ENCODE results near the gene UNC45B.
"Not testable (repeated sequence)": the region's sequence is repeated elsewhere in the genome, so short reads cannot be mapped to it uniquely, and the experiment has no call there.

The UNC45B gene

GRCh38 chr17:35172321-35172720, 24.7 kb downstream of the UNC45B start:
- not testable (repeated sequence) for DNase-seq (ENCODE audit: low spot score)

GRCh38 chr17:35174835-35175334, 27.3 kb downstream of the UNC45B start:
- no peak for DNase-seq (ENCODE audit: low spot score)

- DNase-seq (ENCODE audit: low spot score): no peak
Measured at GRCh38 chr17:35175638-35176415, 28.2 kb downstream of the UNC45B start.

GRCh38 chr17:35176897-35177296, 29.3 kb downstream of the UNC45B start:
- no peak for DNase-seq (ENCODE audit: low spot score)

- DNase-seq (ENCODE audit: low spot score): not testable (repeated sequence)
Measured at GRCh38 chr17:35179379-35179778, 31.8 kb downstream of the UNC45B start.

- DNase-seq (ENCODE audit: low spot score): no peak
Measured at GRCh38 chr17:35183332-35183731, 35.7 kb downstream of the UNC45B start.

GRCh38 chr17:35184274-35184673, 36.7 kb downstream of the UNC45B start:
- no peak for DNase-seq (ENCODE audit: low spot score)

GRCh38 chr17:35185849-35186248, 38.2 kb downstream of the UNC45B start:
- DNase-seq (ENCODE audit: low spot score): no peak

GRCh38 chr17:35187481-35187880, 39.9 kb downstream of the UNC45B start:
- no peak for DNase-seq (ENCODE audit: low spot score)

GRCh38 chr17:35188111-35188510, 40.5 kb downstream of the UNC45B start:
- DNase-seq (ENCODE audit: low spot score): no peak

- DNase-seq (ENCODE audit: low spot score): peak; percentile 59
Measured at GRCh38 chr17:35189291-35189690, 41.7 kb downstream of the UNC45B start.

- DNase-seq (ENCODE audit: low spot score): no peak
Measured at GRCh38 chr17:35191001-35191695, 43.5 kb downstream of the UNC45B start.

GRCh38 chr17:35192708-35193107, 45.1 kb downstream of the UNC45B start:
- no peak for DNase-seq (ENCODE audit: low spot score)

- DNase-seq (ENCODE audit: low spot score): not testable (repeated sequence)
Measured at GRCh38 chr17:35194001-35194400, 46.4 kb downstream of the UNC45B start, which contains the start of gene SLC35G3. SLC35G3 (minus strand) TSS chr17:35194393; CDS start chr17:35194307, 86 bp downstream.

- not testable (repeated sequence) for DNase-seq (ENCODE audit: low spot score)
Measured at GRCh38 chr17:35195062-35195461, 47.4 kb downstream of the UNC45B start.

GRCh38 chr17:35202582-35202981, 55.0 kb downstream of the UNC45B start:
- not testable (repeated sequence) for DNase-seq (ENCODE audit: low spot score)

GRCh38 chr17:35210741-35211140, 63.1 kb downstream of the UNC45B start:
- DNase-seq (ENCODE audit: low spot score): no peak

- DNase-seq (ENCODE audit: low spot score): no peak
Measured at GRCh38 chr17:35212668-35213067, 65.1 kb downstream of the UNC45B start.

- no peak for DNase-seq (ENCODE audit: low spot score)
Measured at GRCh38 chr17:35213412-35213940, 65.9 kb downstream of the UNC45B start.

- no peak for DNase-seq (ENCODE audit: low spot score)
Measured at GRCh38 chr17:35214192-35214591, 66.6 kb downstream of the UNC45B start.

GRCh38 chr17:35214631-35215273, 67.1 kb downstream of the UNC45B start:
- no peak for DNase-seq (ENCODE audit: low spot score)

- no peak for DNase-seq (ENCODE audit: low spot score)
Measured at GRCh38 chr17:35217107-35217506, 69.5 kb downstream of the UNC45B start.
